KMS-11 (cell line): Measurements from ENCODE around the gene C1orf74.

Experiments used
- H2AFZ ChIP-seq: fragments of 200-600 bp; sonication (generic); 2 replicates; pipeline ENCODE4 v1.6.1; 2016; ENCODE audit warnings: antibody characterized with exemption, mixed run types, low read depth
- H3K27ac ChIP-seq: fragments of 200-600 bp; sonication (generic); 2 replicates; pipeline ENCODE4 v1.6.1; 2016; ENCODE audit warnings: mild to moderate bottlenecking, mixed run types
- H3K27me3 ChIP-seq: fragments of 200-600 bp; sonication (generic); 2 replicates; pipeline ENCODE4 v1.6.1; 2017; ENCODE audit warnings: mild to moderate bottlenecking, low read depth, mixed run types, moderate library complexity; ENCODE audit not compliant: insufficient read depth
- H3K36me3 ChIP-seq: fragments of 200-600 bp; sonication (generic); 2 replicates; pipeline ENCODE4 v1.6.1; 2017; ENCODE audit warnings: mild to moderate bottlenecking, mixed run types; ENCODE audit not compliant: insufficient read depth
- H3K4me1 ChIP-seq: fragments of 200-600 bp; sonication (generic); 2 replicates; pipeline ENCODE4 v1.6.1; 2016; ENCODE audit warnings: mild to moderate bottlenecking, low read depth, mixed run types; ENCODE audit not compliant: poor library complexity, severe bottlenecking
- H3K4me2 ChIP-seq: fragments of 200-600 bp; sonication (generic); 2 replicates; pipeline ENCODE4 v1.7.0; 2016; ENCODE audit warnings: mild to moderate bottlenecking, mixed run types
- H3K4me3 ChIP-seq: fragments of 200-600 bp; sonication (generic); IDR thresholded peaks from 2 replicates; pipeline ENCODE4 v1.6.1; 2017; ENCODE audit warnings: low read depth, low read length, mixed read lengths; ENCODE audit not compliant: insufficient read depth
- H3K79me2 ChIP-seq: fragments of 200-600 bp; sonication (generic); 2 replicates; pipeline ENCODE4 v1.6.1; 2016; ENCODE audit warnings: low read depth, mixed run types; ENCODE audit not compliant: insufficient read depth
- H3K9ac ChIP-seq: fragments of 200-600 bp; sonication (generic); 2 replicates; pipeline ENCODE4 v1.6.1; 2016; ENCODE audit warnings: mild to moderate bottlenecking, mixed run types
- H4K20me1 ChIP-seq: fragments of 200-600 bp; sonication (generic); 2 replicates; pipeline ENCODE4 v1.6.1; 2016; ENCODE audit warnings: mild to moderate bottlenecking, mixed run types; ENCODE audit not compliant: insufficient read depth
- TF ChIP-seq, protein P1 (sequence below): fragments of 200-600 bp; sonication (generic); conservative IDR thresholded peaks from 2 replicates; pipeline ENCODE4 v1.6.1; 2017; ENCODE audit warnings: low read depth, mild to moderate bottlenecking, antibody characterized with exemption, low read length, moderate library complexity, mixed read lengths

C1orf74 gene

DNA sequence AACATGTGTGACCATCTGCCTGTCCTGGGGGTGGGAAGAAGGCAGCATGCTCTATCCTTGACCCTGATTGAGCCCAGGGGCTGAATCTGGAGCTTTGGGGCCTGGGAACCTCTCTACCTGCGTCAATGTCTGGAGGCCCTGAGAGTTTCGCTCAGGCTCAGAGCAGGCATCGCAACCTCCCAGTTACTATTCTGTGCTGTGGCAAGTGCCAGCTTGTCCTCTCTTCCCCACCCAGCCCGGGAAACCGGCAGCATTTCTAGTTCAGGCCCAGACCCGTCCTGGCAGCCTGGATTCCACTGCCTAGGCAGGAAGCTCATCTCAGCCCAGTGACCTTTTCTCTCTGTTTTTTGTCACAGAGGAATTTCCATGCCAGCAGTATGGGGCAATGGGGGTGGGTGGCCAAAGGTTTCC is 31.6 kb upstream of the C1orf74 start:
- peaks cover 16% of the 10 kb centered on the region for H3K4me1 ChIP-seq
- H4K20me1 ChIP-seq = no peaks in the 10 kb centered on the region
- H2AFZ ChIP-seq = 0 out of 2 replicates have a peak overlapping the region, but pooled peaks have one; percentile 4

DNA sequence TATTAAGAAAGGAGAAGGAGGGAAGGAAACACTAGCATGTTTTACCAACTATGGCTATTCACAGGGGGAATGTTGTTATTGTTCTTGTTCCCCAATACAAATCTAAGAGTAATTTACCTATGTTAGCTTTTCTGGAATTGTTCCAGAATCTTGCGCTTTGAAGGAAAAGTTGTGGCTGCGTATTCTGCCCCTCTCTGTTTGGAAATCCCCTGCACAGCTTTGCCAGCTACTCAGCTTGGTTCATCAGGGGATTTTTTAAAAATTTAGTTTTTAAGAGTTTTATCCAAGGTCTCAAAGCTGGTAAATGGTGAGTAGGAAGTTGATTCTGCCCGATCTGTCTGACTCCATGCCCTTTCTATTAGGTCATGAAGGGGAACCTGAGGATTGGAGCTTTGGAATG is 31.1 kb upstream of the C1orf74 start:
- Histone ChIP-seq H3K36me3 (no peaks in the 10 kb centered on the region), H3K4me2 (peak overlapping the region; percentile 4; the same call in 1 of the 2 replicates), H3K27ac (no peak overlapping the region), H3K4me3 (no peak overlapping the region), H3K27me3 (no peaks in the 10 kb centered on the region), H2AFZ (no peak overlapping the region), H3K4me1 (peaks cover 16% of the 10 kb centered on the region), H3K79me2 (no peaks in the 10 kb centered on the region), H3K9ac (no peak overlapping the region), H4K20me1 (no peaks in the 10 kb centered on the region)
- TF ChIP-seq, protein P1, sequence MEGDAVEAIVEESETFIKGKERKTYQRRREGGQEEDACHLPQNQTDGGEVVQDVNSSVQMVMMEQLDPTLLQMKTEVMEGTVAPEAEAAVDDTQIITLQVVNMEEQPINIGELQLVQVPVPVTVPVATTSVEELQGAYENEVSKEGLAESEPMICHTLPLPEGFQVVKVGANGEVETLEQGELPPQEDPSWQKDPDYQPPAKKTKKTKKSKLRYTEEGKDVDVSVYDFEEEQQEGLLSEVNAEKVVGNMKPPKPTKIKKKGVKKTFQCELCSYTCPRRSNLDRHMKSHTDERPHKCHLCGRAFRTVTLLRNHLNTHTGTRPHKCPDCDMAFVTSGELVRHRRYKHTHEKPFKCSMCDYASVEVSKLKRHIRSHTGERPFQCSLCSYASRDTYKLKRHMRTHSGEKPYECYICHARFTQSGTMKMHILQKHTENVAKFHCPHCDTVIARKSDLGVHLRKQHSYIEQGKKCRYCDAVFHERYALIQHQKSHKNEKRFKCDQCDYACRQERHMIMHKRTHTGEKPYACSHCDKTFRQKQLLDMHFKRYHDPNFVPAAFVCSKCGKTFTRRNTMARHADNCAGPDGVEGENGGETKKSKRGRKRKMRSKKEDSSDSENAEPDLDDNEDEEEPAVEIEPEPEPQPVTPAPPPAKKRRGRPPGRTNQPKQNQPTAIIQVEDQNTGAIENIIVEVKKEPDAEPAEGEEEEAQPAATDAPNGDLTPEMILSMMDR = no peak

More for the DNA sequence above, 31.6 kb upstream of the C1orf74 start:
- H3K4me2 ChIP-seq = peak overlapping the region; percentile 4; the same call in 1 of the 2 replicates
- no peak overlapping the region for H3K27ac ChIP-seq
- no peaks in the 10 kb centered on the region for H3K27me3 ChIP-seq
- H3K9ac ChIP-seq = no peak overlapping the region
- H3K36me3 ChIP-seq = no peaks in the 10 kb centered on the region
- no peaks in the 10 kb centered on the region for H3K79me2 ChIP-seq
- TF ChIP-seq, protein P1 = no peak
- no peak overlapping the region for H3K4me3 ChIP-seq

DNA sequence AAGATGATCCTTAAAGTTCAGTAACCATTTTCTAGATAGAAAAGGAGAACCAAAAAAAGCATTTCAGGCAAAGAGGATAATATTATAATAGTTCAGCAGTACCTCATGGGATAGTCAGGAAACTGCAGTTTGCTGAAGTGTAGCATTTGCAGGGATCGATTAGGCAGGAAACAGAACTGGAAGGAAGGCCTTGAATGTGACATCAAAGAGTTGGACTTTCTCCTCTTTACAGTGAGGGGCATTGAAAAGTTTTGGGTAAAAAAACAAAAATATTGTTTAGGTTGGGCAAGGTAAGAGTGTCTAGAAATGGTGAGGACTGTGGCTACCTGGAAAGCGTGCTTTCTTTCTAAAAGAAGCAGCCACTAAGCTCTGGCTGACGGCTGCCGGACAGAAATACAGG is 29.5 kb upstream of the C1orf74 start:
- Histone ChIP-seq H3K79me2 (no peaks in the 10 kb centered on the region), H3K36me3 (no peaks in the 10 kb centered on the region), H3K27me3 (no peaks in the 10 kb centered on the region), H3K27ac (no peak overlapping the region), H3K4me2 (no peak overlapping the region), H4K20me1 (no peaks in the 10 kb centered on the region), H2AFZ (no peak overlapping the region), H3K4me1 (peaks cover 16% of the 10 kb centered on the region), H3K4me3 (no peak overlapping the region), H3K9ac (no peak overlapping the region)
- TF ChIP-seq, protein P1 = no peak

DNA sequence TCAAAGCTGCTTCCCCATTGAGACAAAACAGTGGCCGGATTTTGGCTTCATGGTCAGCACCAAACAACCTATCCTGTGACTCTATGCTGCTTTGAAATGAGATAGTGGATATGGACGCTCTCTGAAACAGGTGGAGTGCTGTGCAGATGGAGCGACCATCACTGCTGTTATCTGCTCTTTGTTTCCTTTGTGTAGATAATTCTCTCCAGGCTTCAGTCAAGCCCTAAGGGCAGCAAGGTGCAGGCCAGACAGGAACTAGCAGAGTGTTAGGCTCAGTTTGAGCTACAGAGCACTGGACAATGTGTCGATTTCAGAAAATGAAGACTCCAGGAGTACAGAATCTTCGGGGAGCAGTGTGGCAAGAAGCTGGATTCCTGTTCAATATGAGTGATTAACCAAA is 26.4 kb upstream of the C1orf74 start:
- H3K36me3 ChIP-seq = no peaks in the 10 kb centered on the region
- no peak overlapping the region for H2AFZ ChIP-seq
- H3K27me3 ChIP-seq = no peaks in the 10 kb centered on the region
- H3K4me1 ChIP-seq = peaks cover 16% of the 10 kb centered on the region
- no peak overlapping the region for H3K4me3 ChIP-seq
- H3K9ac ChIP-seq = no peak overlapping the region
- H3K4me2 ChIP-seq = no peak overlapping the region
- TF ChIP-seq, protein P1 = no peak
- H3K27ac ChIP-seq = no peak overlapping the region
- H4K20me1 ChIP-seq = no peaks in the 10 kb centered on the region
- H3K79me2 ChIP-seq = no peaks in the 10 kb centered on the region
